DND-41 (cell line): Measurements from ENCODE around the gene LTB4R.

Experiments
- ATAC-seq: fragments of 200-7000 bp; cut with Tn5 transposase; 3 replicates; pipeline ENCODE4 v1.9.1; 2021; ENCODE audit warnings: low read depth; ENCODE audit not compliant: insufficient read depth
- DNase-seq: peaks from one replicate; pipeline ENCODE4 v3.0.0-alpha.2; 2020
- H2AFZ ChIP-seq: 2 replicates; pipeline ENCODE4 v1.6.0; 2012; ENCODE audit warnings: low read depth, low read length
- H3K27ac ChIP-seq: 2 replicates; pipeline ENCODE4 v1.5.1; 2012; ENCODE audit warnings: low read length, inconsistent platforms
- H3K27me3 ChIP-seq: fragments of 200-600 bp; sonication (generic); 2 replicates; pipeline ENCODE4 v1.6.0; 2012; ENCODE audit warnings: low read length, mild to moderate bottlenecking, inconsistent platforms; ENCODE audit not compliant: insufficient read depth, poor library complexity
- H3K36me3 ChIP-seq: 2 replicates; pipeline ENCODE4 v1.5.1; 2012; ENCODE audit warnings: low read length, inconsistent platforms; ENCODE audit not compliant: insufficient read depth
- H3K4me1 ChIP-seq: 2 replicates; pipeline ENCODE4 v1.5.1; 2012; ENCODE audit warnings: mild to moderate bottlenecking, low read length; ENCODE audit not compliant: insufficient read depth
- H3K4me2 ChIP-seq: 2 replicates; pipeline ENCODE4 v1.6.0; 2012; ENCODE audit warnings: mild to moderate bottlenecking, moderate library complexity, low read length, inconsistent platforms; ENCODE audit not compliant: insufficient read depth
- H3K4me3 ChIP-seq, 2 experiments: fragments of 200-600 bp in 1 of 2; shearing (Covaris generic) in 1 of 2; 2 replicates each; pipeline ENCODE4 v1.5.1; 2012 to 2016; ENCODE audit warnings: inconsistent platforms in 2 of 2, low read length in 2 of 2, mild to moderate bottlenecking in 2 of 2, low read depth in 1 of 2, moderate library complexity in 1 of 2
- H3K79me2 ChIP-seq: 2 replicates; pipeline ENCODE4 v1.6.0; 2012; ENCODE audit warnings: low read length, inconsistent platforms; ENCODE audit not compliant: insufficient read depth
- H3K9ac ChIP-seq: 2 replicates; pipeline ENCODE4 v1.6.0; 2012; ENCODE audit warnings: low read depth, mild to moderate bottlenecking, inconsistent platforms, low read length, moderate library complexity
- H3K9me3 ChIP-seq: 2 replicates; pipeline ENCODE4 v1.5.1; 2012; ENCODE audit warnings: low read length, moderate library complexity, mild to moderate bottlenecking, inconsistent platforms; ENCODE audit not compliant: insufficient read depth, severe bottlenecking
- H4K20me1 ChIP-seq: 2 replicates; pipeline ENCODE4 v1.6.0; 2012; ENCODE audit warnings: low read length; ENCODE audit not compliant: insufficient read depth
- EZH2 ChIP-seq: IDR thresholded peaks from 3 replicates; pipeline ENCODE4 v1.6.1; 2012; ENCODE audit warnings: borderline replicate concordance, low read depth, mild to moderate bottlenecking, moderate library complexity, low read length, inconsistent platforms; ENCODE audit not compliant: severe bottlenecking
- TF ChIP-seq, protein P1 (sequence below): IDR thresholded peaks from 2 replicates; pipeline ENCODE4 v1.5.1; 2012; ENCODE audit warnings: borderline replicate concordance, low read length, moderate library complexity, mild to moderate bottlenecking; ENCODE audit not compliant: poor library complexity, severe bottlenecking; ENCODE audit errors: extremely low read depth

LTB4R gene

DNA sequence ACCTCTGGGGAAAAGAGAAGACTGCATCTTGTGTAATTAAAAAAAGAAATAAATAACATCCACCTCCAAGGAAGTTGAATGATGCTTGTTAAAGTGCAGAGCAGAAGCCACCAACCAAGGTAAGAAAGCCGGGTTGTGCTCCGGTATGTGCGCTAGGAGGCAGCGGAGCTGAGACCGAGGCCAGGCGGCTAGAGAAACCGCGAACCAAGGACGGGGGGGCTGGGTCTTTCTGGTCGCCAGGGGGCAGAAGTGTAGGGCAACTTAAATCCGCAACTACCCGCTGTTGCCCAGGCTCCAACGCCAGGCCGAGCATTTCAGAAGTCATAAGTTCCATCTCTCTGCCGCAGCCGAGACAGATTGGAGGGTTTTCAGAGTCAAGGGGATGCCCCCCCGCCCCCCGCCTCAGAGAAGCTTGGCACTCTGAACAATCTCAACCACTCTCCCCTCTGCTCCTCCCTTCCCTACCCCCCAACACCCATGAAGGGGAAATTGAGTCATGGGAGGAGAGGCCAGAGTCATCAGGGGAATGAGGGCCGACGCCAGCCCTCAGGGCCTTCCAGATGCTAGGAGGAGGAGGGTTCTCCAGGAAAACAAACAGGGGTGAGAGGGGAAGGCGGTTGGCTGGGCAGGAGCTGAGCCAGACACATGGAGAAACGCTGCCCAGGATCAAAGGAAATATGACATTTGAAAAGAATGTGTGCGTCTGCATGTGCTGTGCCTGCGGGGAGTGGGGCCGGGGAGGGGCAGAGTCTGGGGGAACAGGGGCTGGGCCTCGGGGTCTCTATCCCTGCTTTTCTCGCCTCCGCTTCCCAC is 54.5 kb downstream of the LTB4R start:
- TF ChIP-seq, protein P1, sequence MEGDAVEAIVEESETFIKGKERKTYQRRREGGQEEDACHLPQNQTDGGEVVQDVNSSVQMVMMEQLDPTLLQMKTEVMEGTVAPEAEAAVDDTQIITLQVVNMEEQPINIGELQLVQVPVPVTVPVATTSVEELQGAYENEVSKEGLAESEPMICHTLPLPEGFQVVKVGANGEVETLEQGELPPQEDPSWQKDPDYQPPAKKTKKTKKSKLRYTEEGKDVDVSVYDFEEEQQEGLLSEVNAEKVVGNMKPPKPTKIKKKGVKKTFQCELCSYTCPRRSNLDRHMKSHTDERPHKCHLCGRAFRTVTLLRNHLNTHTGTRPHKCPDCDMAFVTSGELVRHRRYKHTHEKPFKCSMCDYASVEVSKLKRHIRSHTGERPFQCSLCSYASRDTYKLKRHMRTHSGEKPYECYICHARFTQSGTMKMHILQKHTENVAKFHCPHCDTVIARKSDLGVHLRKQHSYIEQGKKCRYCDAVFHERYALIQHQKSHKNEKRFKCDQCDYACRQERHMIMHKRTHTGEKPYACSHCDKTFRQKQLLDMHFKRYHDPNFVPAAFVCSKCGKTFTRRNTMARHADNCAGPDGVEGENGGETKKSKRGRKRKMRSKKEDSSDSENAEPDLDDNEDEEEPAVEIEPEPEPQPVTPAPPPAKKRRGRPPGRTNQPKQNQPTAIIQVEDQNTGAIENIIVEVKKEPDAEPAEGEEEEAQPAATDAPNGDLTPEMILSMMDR: peak; percentile 40
- TF ChIP-seq EZH2: peak; percentile 71
- Histone ChIP-seq H3K79me2 (no peaks in the 10 kb centered on the region), H3K4me2 (no peak overlapping the region), H3K4me1 (no peaks in the 10 kb centered on the region), H3K9me3 (no peaks in the 10 kb centered on the region), H2AFZ (no peak overlapping the region), H4K20me1 (no peaks in the 10 kb centered on the region), H3K4me3 (no peak overlapping the region), H3K27me3 (peaks cover 57% of the 10 kb centered on the region), H3K36me3 (no peaks in the 10 kb centered on the region), H3K9ac (no peak overlapping the region), H3K27ac (no peak overlapping the region)
- peak; percentile 29; the same call in 1 of the 3 replicates for ATAC-seq
- DNase-seq: peak; percentile 21

DNA sequence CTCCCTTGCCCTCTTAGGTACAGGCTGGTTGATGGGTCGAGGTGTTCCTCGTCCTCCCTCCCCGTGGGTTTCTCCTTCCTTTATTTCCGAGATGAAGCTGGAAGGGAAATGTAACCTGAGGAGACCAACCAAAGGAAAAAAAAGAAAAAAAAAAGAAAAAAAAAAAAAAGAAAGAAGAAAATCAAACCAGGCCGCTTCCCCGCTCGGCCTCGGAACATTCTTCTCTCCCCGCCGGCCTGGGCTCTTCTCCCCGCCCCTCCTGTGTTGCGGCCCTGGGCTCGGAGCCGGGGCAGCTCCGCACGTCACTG is 55.1 kb downstream of the LTB4R start:
- no peak overlapping the region for H3K4me3 ChIP-seq
- H3K4me1 ChIP-seq: no peaks in the 10 kb centered on the region
- no peaks in the 10 kb centered on the region for H4K20me1 ChIP-seq
- DNase-seq: no peak
- no peaks in the 10 kb centered on the region for H3K9me3 ChIP-seq
- H3K36me3 ChIP-seq: no peaks in the 10 kb centered on the region
- H2AFZ ChIP-seq: no peak overlapping the region
- no peak for ATAC-seq
- no peak overlapping the region for H3K27ac ChIP-seq
- TF ChIP-seq, protein P1: no peak
- no peak for TF ChIP-seq EZH2
- H3K4me2 ChIP-seq: no peak overlapping the region
- no peaks in the 10 kb centered on the region for H3K79me2 ChIP-seq
- peaks cover 61% of the 10 kb centered on the region for H3K27me3 ChIP-seq
- no peak overlapping the region for H3K9ac ChIP-seq

DNA sequence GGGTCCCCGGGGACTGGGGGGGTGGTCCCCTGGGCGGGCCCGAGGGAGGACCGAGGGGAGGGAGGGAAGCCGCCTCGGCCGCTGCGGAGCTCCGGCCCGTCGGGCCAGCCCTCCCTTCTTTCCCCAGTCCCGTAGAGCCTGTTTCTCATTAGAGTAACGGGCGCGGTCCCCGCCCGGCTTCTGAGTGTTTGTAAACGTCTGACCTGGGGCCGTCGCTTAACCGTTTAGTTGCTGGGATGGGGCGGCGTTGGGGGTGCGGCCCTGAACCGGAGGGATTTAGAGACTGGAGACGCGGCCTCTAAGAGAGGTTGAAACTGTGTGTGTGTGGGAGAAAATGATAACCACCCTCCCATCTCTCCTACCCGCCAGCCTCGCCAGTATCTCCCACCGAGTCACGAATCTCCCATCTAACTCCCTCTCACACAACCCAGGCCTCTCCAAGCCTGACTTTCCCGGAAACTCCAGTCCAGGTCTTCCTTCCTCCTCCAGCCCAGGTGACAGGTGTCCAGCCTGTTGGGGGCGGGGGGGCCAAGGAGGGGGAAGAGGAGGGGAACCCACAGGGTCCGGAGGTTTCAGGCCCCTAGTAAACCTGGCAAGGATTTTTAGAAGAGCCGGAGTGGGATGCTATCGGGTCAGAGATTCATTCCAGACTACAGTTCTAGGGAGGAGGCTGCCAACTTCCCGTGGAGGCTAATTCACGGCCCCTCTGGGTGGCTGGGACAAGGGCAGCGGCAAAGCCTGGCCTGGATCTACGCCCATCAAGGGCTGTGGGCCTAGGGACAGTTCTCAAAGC is 55.6 kb downstream of the LTB4R start:
- H3K27me3 ChIP-seq: peaks cover 62% of the 10 kb centered on the region
- no peaks in the 10 kb centered on the region for H3K9me3 ChIP-seq
- H3K27ac ChIP-seq: no peak overlapping the region

More for the DNA sequence above, 55.6 kb downstream of the LTB4R start:
- Histone ChIP-seq H4K20me1 (no peaks in the 10 kb centered on the region), H3K4me2 (no peak overlapping the region), H3K36me3 (no peaks in the 10 kb centered on the region), H3K4me3 (no peak overlapping the region), H3K79me2 (no peaks in the 10 kb centered on the region), H3K4me1 (no peaks in the 10 kb centered on the region), H2AFZ (no peak overlapping the region), H3K9ac (no peak overlapping the region)
- TF ChIP-seq, protein P1: no peak
- TF ChIP-seq EZH2: no peak
- peak; percentile 7 for DNase-seq
- no peak for ATAC-seq
